Measurements from ENCODE around the gene PDGFD. TPM values are rescaled to one million over a fixed set of nuclear protein-coding genes. Genes with fewer than 3 reads are reported as not detected.

PDGFD gene
- total and polyA plus RNA-seq, 2 donors (not counting 3 experiments of a cell fraction or from before 2014, with no cell fraction given), result 6.3 to 13.1 TPM

- Histone ChIP-seq H3K27ac (ENCODE audit: insufficient read depth, low read depth, low read length) (no peak overlapping the region), H3K4me2 (ENCODE audit: insufficient read depth, low read length) (no peak overlapping the region), H4K20me1 (replicated peaks; ENCODE audit: control insufficient read depth, extremely low read depth, insufficient read depth, low read length) (no peaks in the 10 kb centered on the region), H3K9ac (replicated peaks; ENCODE audit: extremely low read depth, insufficient read depth, low read length) (no peak overlapping the region), H3K27me3 (ENCODE audit: control insufficient read depth in 2 of 2, insufficient read depth in 2 of 2, low read length in 2 of 2) (no peaks in the 10 kb centered on the region), H2AFZ (ENCODE audit: low read depth, low read length) (no peak overlapping the region), H3K4me3 (replicated peaks in 1 of 3; ENCODE audit: insufficient read depth in 1 of 3, low read depth in 1 of 3, low read length in 3 of 3) (no peak overlapping the region), H3K9me1 (replicated peaks; ENCODE audit: control insufficient read depth, extremely low read depth, insufficient read depth, low read length) (no peaks in the 10 kb centered on the region), H3K4me1 (ENCODE audit: control insufficient read depth, extremely low read depth, insufficient read depth, low read length) (no peaks in the 10 kb centered on the region), H3K36me3 (ENCODE audit: control insufficient read depth in 2 of 2, extremely low read depth in 1 of 2, insufficient read depth in 2 of 2, low read length in 2 of 2) (no peaks in the 10 kb centered on the region), H3K79me2 (ENCODE audit: control insufficient read depth, insufficient read depth, low read length) (no peaks in the 10 kb centered on the region), H3K9me3 (replicated peaks; ENCODE audit: control insufficient read depth, insufficient read depth, low read length) (no peaks in the 10 kb centered on the region)
- intact Hi-C loops (cut with micrococcal nuclease) (no loop called here), dilution Hi-C loops (cut with MboI; ENCODE audit: extremely low pct_ligation_motif_present, low sequenced_read_pairs) (no loop called here)
- POLR2A ChIA-PET, result no interaction called here
- BruUV-seq (replicated peaks), result no TSS peak
- TF ChIP-seq GATA2 (IDR thresholded peaks at IDR 0.05; ENCODE audit: insufficient read depth, insufficient read length, low read depth, low read length) (no peak), MYC (IDR thresholded peaks at IDR 0.05; ENCODE audit: low read depth, low read length) (no peak), POLR2A (IDR thresholded peaks at IDR 0.05; ENCODE audit: low read depth, low read length) (no peak), JUN (IDR thresholded peaks at IDR 0.05; ENCODE audit: borderline replicate concordance, insufficient read depth, insufficient read length, low read depth) (no peak), FOS (IDR thresholded peaks at IDR 0.05; ENCODE audit: borderline replicate concordance, insufficient read depth, low read length) (no peak), CTCF (IDR thresholded peaks at IDR 0.05; ENCODE audit: extremely low read depth in 1 of 2, insufficient read depth in 1 of 2, low read depth in 1 of 2, low read length in 2 of 2) (no peak), POLR2AphosphoS5 (IDR thresholded peaks at IDR 0.05; ENCODE audit: insufficient read depth, low read depth, low read length) (no peak), EZH2 (IDR thresholded peaks at IDR 0.05; ENCODE audit: borderline replicate concordance, low read depth, low read length, severe bottlenecking) (no peak), MAX (IDR thresholded peaks at IDR 0.05; ENCODE audit: insufficient read depth, insufficient read length) (no peak)
- FAIRE-seq (no peak), DNase-seq (ENCODE audit: low read depth, low spot score) (no peak)
- CTCF ChIA-PET, result no interaction called here
Observed at GRCh38 chr11:104041792-104042191, 122.2 kb downstream of the PDGFD start.

Measured in endothelial cell of umbilical vein (primary cell).